Activated effector memory CD4-positive, alpha-beta T cell treated with anti-CD3 and anti-CD28 coated beads, Interleukin-2, amount 50 U/mL, for 16 hours (primary cell): ENCODE results near the gene LRRC61.

ENCODE experiments used
- DNase-seq: peaks from one replicate; pipeline ENCODE4 v3.0.0-alpha.2; 2020

The LRRC61 gene

GRCh38 chr7:150357771-150358427 is 34.7 kb downstream of the LRRC61 start:
- peak; percentile 64 for DNase-seq

DNA sequence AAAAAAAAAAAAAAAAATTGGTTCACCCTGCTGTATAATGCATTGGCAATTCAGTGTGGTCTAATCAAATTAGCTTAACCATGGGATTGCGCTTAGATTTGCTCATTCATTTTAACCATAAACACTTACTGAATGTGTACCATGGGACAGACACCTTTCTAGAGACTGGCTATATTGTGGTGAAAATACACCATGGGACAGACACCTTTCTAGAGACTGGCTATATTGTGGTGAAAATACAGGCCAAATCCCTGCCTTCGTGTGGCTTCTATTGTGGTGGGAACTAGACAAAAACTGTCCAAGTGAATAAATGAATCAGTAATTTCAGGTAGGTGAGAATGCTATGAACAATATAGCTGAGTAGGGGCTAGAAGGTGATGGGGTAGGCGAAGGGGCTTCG is 35.3 kb downstream of the LRRC61 start:
- no peak for DNase-seq

GRCh38 chr7:150358988-150359621 is 36.0 kb downstream of the LRRC61 start:
- no peak for DNase-seq

GRCh38 chr7:150359622-150360362 is 36.6 kb downstream of the LRRC61 start:
- DNase-seq, result no peak

DNA sequence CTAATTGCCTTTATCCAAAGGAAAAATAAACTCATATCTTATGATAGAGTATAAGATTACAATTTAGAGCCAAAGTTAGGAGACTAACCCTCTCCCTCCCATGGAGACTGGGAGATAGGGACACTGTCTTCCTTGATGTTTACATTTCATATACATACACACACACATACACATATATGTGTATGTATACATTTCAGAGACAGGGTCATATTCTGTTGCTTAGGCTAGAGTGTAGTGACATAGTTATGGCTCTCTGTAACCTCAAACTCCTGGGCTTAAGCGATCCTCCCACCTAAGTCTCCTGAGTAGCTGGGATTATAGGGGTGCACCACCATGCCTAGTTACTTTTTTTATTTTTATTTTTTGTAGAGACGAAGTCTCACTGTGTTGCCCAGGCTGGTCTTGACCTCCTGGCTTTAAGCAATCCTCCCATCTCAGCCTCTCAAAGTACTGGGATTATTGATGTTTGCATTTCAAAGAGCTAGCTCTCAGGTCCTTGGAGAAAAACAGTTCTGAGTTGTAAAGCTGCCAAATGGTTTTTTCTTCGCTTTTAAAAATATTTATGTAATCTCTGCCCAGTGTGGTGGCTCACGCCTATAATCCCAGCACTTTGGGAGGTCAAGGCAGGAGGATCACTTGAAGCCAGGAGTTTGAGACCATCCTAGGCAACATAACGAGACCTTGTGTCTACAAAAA is 37.4 kb downstream of the LRRC61 start:
- no peak for DNase-seq

DNA sequence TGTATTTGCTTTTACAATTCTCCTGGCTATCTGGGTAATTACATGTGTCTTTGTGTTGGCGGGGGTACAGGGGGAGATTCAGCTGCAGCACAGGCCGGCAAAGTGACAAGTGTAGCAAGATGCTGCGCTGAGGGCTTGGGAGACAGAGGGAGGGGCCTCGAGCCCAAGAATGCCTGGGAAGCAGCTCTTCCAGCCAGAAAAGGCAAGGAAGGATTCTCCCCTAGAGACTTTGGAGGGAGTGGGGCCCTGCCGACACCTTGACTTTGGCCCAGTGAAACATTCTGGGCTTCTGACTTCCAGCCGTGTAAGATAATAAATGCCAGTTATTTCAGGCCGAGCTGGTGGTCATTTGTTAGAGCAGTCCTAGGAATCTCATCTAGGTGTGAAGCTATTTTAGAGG is 38.2 kb downstream of the LRRC61 start:
- DNase-seq, result no peak

GRCh38 chr7:150361807-150362621 is 38.9 kb downstream of the LRRC61 start:
- DNase-seq, result no peak

DNA sequence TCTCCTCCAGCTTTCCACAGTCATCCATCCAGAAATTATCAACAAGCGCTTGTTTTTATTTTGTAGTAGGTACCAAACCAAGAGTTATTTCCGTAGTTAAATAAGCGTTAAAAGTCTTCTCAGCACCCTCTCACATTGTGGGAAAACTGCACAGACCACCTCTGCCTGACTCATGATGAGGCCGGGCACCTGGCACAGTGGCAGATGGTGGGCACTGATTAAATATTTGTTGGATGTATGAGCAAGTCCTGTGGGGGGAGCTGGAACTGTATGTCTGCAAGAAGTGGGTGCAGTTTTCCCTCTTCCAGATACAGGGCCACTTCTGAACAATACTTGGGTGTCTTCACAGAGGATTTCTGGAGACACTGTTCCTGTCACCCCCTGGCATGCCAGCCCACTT is 40.2 kb downstream of the LRRC61 start:
- DNase-seq, result no peak

DNA sequence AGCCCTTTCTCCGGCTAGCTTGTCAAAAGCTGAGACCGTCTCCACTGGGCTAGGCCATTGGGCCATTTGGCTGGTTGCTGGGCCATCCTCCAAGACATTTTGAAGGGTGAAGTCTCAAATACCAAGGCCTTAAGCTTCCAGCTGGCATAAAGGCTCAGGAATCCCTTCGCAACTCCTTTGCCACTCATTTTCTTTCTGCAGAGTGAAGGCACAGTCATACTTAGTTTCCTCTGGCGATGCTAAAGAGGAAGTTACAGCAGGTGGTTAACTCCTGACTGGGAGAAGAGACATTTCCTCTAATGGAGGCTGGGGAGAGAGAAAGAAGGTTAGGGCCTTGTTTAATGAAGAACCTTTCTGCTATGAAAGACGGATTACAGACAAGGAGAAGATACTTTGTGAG is 40.7 kb downstream of the LRRC61 start:
- no peak for DNase-seq

GRCh38 chr7:150365194-150365593 is 42.0 kb downstream of the LRRC61 start:
- DNase-seq, result peak; percentile 31

DNA sequence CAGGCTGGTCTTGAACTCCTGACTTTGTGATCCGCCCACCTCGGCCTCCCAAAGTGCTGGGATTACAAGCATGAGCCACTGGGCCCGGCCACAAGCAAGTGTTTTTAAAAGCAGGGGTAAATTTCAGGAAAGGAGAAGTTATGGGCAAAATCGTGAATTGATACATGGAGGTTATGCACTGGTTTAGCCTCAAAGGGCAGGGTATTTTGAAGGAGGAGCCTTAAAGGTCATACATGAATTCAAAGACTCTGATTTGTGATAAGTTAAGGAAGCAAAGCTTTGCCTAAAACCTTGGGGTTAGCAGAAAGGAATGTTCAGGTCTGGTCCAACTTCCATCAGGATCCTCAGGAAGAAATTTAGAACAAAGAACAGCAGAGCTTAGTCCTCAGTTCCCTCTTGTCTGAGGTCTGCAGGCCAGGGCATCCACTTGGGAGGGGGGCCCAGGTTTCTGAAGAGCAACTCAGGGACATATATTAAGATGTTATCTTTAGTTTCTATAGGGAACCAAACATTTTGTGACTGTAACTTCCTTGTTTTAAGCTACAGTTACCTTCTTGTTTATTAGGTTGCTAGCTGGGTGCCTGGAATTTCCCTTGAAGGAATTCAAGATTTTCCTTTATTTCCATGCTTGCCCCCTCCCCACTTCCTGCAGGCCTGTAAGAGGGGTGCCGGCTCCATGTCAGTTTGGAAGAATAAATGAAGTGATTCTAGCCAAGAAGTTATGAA is 42.7 kb downstream of the LRRC61 start:
- no peak for DNase-seq

GRCh38 chr7:150367677-150368095 is 44.5 kb downstream of the LRRC61 start:
- no peak for DNase-seq

GRCh38 chr7:150368096-150368883 is 45.1 kb downstream of the LRRC61 start, which contains the start of gene REPIN1:
TSS of gene REPIN1 (plus strand) at chr7:150368822. CDS start at chr7:150369712, 890 bp downstream.
- DNase-seq, result peak; percentile 91

GRCh38 chr7:150368884-150369747 is 46.0 kb downstream of the LRRC61 start:
- peak; percentile 86 for DNase-seq

DNA sequence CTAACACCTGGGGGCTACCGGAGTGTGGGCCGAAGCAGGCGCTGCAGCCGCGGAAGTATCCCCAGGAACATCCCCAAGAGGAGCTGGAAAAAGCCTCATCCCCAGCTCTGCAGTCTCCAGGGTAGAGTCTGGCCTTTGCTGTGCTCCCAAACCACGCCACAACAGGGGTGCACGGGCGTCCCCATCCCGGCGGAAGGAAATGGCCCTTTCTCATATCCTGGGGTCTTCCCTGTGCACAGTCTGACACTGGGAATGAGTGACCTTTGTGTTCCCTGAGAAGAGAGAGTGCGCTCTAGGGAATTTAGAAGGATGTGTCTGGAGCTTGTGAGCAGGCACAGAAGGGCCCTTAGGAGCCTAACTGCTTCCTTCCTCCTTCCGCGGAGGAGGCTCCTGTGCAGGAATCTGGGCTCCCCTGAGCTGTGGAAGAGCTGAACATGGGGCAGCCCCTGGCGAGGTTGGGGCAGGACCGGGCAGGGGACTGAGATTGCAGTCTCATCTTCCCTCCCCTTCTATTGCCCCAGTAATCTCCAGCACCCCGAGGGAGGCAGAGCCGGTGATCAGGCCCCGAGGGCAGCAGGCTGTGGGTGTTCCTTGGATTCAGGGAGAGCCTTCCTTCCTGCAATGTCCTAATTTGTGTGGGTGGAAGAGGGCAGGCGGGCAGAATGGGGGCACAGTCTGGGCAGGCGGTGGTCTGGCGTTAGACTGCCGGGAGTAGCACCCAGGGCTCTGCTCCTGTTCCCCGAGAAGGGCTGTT is 46.8 kb downstream of the LRRC61 start:
- DNase-seq, result no peak

- peak; percentile 49 for DNase-seq
These were observed 47.5 kb downstream of the LRRC61 start for GRCh38 chr7:150370612-150371071.

- DNase-seq, result peak; percentile 59
These were observed 48.2 kb downstream of the LRRC61 start for GRCh38 chr7:150371131-150371995.

- peak; percentile 39 for DNase-seq
These were observed 48.8 kb downstream of the LRRC61 start for GRCh38 chr7:150371996-150372270.
